HepG2 (cell line): ENCODE data around the gene CLIC3. TPM values are rescaled to one million over a fixed set of nuclear protein-coding genes. Genes with fewer than 3 reads are reported as not detected.
A peak's percentile ranks its signal among the peaks of the same experiment; 100 is the strongest.

Experiments used
- ATAC-seq: fragments of 200-7000 bp; cut with Tn5 transposase; 3 replicates; pipeline ENCODE4 v1.9.1; 2020; ENCODE audit warnings: mild to moderate bottlenecking, moderate library complexity
- BruUV-seq: library from RNA; stranded (reverse); fragments of 400-500 nt; replicated peaks from 2 replicates; lab custom pipeline; 2021; lab: Mats Ljungman, UMichigan
- CTCF ChIA-PET: fragments of 300-600 bp; formaldehyde crosslinking; extraction: SDS; loops from one replicate; lab custom pipeline; 2021; ENCODE audit warnings: low total read pairs, inconsistent platforms, low intra/inter-chr PET ratio; lab: Yijun Ruan, JAX
- POLR2A ChIA-PET: fragments of 350-600 bp; sonication (Branson Sonifier 250); formaldehyde crosslinking; loops from one replicate; lab custom pipeline; 2020; ENCODE audit warnings: antibody characterized with exemption, inconsistent platforms; lab: Yijun Ruan, JAX
- DNase-seq: peaks from one replicate; pipeline ENCODE4 v3.0.0-alpha.2; 2015; ENCODE audit warnings: low spot score
- FAIRE-seq: peaks from 3 replicates; lab custom pipeline; 2011; peaks lifted over from hg19 to GRCh38; lab: Jason Lieb, UNC
- H2AFZ ChIP-seq: one replicate; pipeline ENCODE4 v1.6.1; 2011; ENCODE audit warnings: low read length, inconsistent platforms
- H3K27ac ChIP-seq: fragments of 300-600 bp; 3 replicates; pipeline ENCODE4 v1.8.0; 2011; ENCODE audit warnings: mixed run types, mild to moderate bottlenecking, mixed read lengths, low read length, inconsistent platforms; ENCODE audit not compliant: insufficient read depth; ENCODE audit errors: extremely low read length
- H3K27me3 ChIP-seq, 2 experiments: fragments of 200-600 bp in 1 of 2; 2 replicates in 1 of 2; 3 replicates in 1 of 2; pipeline versions ENCODE4 v1.6.0 to v1.8.0; 2011; ENCODE audit warnings: low read length in 2 of 2, mild to moderate bottlenecking in 2 of 2, moderate library complexity in 2 of 2, inconsistent platforms in 1 of 2; ENCODE audit not compliant: insufficient read depth in 2 of 2, control insufficient read depth in 1 of 2
- H3K36me3 ChIP-seq, 2 experiments: fragments of 200-600 bp in 1 of 2; replicated peaks in 1 of 2; 2 replicates in 1 of 2; 3 replicates in 1 of 2; pipeline versions ENCODE4 v1.5.1 to v1.8.0; 2011; ENCODE audit warnings: low read length in 2 of 2, inconsistent platforms in 1 of 2; ENCODE audit not compliant: insufficient read depth in 2 of 2, control insufficient read depth in 1 of 2
- H3K4me1 ChIP-seq: 2 replicates; pipeline ENCODE4 v1.5.1; 2012; ENCODE audit warnings: low read length, inconsistent platforms; ENCODE audit not compliant: insufficient read depth
- H3K4me2 ChIP-seq: 2 replicates; pipeline ENCODE4 v1.6.0; 2011; ENCODE audit warnings: low read depth, low read length, inconsistent platforms
- H3K4me3 ChIP-seq, 3 experiments: fragments of 200-600 bp in 1 of 3; sonication (generic), shearing (Covaris generic) in 1 of 3; replicated peaks in 1 of 3; 2 replicates each; pipeline ENCODE4 v1.5.1; 2011 to 2016; ENCODE audit warnings: low read length in 3 of 3, inconsistent platforms in 2 of 3, low read depth in 2 of 3, mild to moderate bottlenecking in 2 of 3, control low read depth in 1 of 3, mixed read lengths in 1 of 3; ENCODE audit not compliant: insufficient read depth in 1 of 3
- H3K79me2 ChIP-seq: one replicate; pipeline ENCODE4 v1.6.1; 2011; ENCODE audit warnings: low read length, inconsistent platforms; ENCODE audit not compliant: insufficient read depth
- H3K9ac ChIP-seq: 2 replicates; pipeline ENCODE4 v1.6.0; 2011; ENCODE audit warnings: mild to moderate bottlenecking, low read depth, low read length, inconsistent platforms; ENCODE audit not compliant: insufficient read depth
- H3K9me3 ChIP-seq: 2 replicates; pipeline ENCODE4 v1.5.1; 2012; ENCODE audit warnings: mild to moderate bottlenecking, low read length
- H4K20me1 ChIP-seq: 2 replicates; pipeline ENCODE4 v1.6.0; 2011; ENCODE audit warnings: inconsistent platforms, mild to moderate bottlenecking, low read length, moderate library complexity; ENCODE audit not compliant: insufficient read depth
- ZNF570 ChIP-seq: sonication (generic); formaldehyde crosslinking; IDR thresholded peaks from 2 replicates; pipeline ENCODE4 v1.4.0; 2020; ENCODE audit warnings: mild to moderate bottlenecking, missing genetic modification reagents, borderline replicate concordance
- WGBS: methylation state at CpG from one replicate; pipeline ENCODE4 v1.1.6; 2017; ENCODE audit warnings: low lambda C conversion rate; 5-methylcytosine and 5-hydroxymethylcytosine counted together
- in situ Hi-C: cut with HindIII; loops from 2 replicates; pipeline ENCODE4 v1.10.0; 2017; ENCODE audit warnings: low pct_unique_long_range_greater_than_20kb; ENCODE audit not compliant: extremely low pct_ligation_motif_present
- intact Hi-C: fragments of 100-400 bp; cut with micrococcal nuclease; formaldehyde crosslinking; loops from one replicate; pipeline ENCODE4 v1.10.0; 2022; ENCODE audit not compliant: unreplicated experiment
- polyA plus RNA-seq, 8 experiments: library from polyadenylated mRNA; depleted of rRNA in 3 of 8; stranded (reverse) in 7 of 8; unstranded in 1 of 8; fragments of >200 nt; fragmentation: Illumina TruSeq in 4 of 8; extraction: Trizol in 4 of 8; gene quantifications; 2 replicates each; pipeline versions ENCODE4 v1.2.1 to v1.2.3, GENCODE V29; 2011 to 2016; ENCODE audit warnings: low read depth in 4 of 8, missing spikeins in 1 of 8, mixed read lengths in 1 of 8; ENCODE audit not compliant: insufficient read depth in 1 of 8
- total RNA-seq, 5 experiments: library from RNA; depleted of rRNA; stranded (reverse); fragments of >200 nt; fragmentation: Illumina TruSeq; extraction: Trizol; gene quantifications; 2 replicates each; pipeline ENCODE4 v1.2.3, GENCODE V29; 2016; ENCODE audit warnings: low read depth in 1 of 5
- TF ChIP-seq, protein P1 (sequence below): sonication (generic); formaldehyde crosslinking; IDR thresholded peaks from 2 replicates; pipeline ENCODE4 v1.5.0; 2020; ENCODE audit warnings: mild to moderate bottlenecking, missing genetic modification reagents
- TF ChIP-seq, protein P2 (sequence below): sonication (generic); formaldehyde crosslinking; IDR thresholded peaks from 2 replicates; pipeline ENCODE4 v1.5.0; 2020; ENCODE audit warnings: mild to moderate bottlenecking, missing genetic modification reagents, borderline replicate concordance

CLIC3 gene
- total and polyA plus RNA-seq, 2 of the 13 experiments (the other 11 are each of a cell fraction or from before 2014, with no cell fraction given), result 0.51 to 1.5 TPM

DNA sequence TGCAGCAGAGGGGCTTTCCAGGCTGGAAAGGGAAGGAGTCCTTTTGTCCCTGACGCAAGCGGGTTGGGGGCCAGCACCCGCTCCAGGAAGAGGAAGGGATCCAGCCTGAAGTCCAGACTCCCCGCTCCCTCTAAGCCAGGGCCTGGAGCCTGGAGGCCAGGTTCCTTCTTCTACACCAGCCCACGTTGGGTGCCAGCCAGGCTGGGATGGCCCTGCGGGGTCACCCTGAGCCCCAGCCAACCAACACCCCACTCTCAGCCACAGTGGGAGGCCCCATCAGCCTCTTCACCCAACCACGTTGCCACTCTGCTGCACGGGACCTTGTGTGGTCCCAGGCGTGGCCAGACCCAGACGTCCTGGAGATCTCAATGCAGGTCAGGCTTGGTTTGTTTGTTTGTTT, 36.5 kb upstream of the CLIC3 start:
- Histone ChIP-seq H2AFZ (no peak overlapping the region), H4K20me1 (no peaks in the 10 kb centered on the region), H3K9me3 (no peaks in the 10 kb centered on the region), H3K4me3 (no peak overlapping the region), H3K4me1 (peaks cover 65% of the 10 kb centered on the region), H3K27me3 (peaks cover 0 to 14% of the 10 kb centered on the region in 2 experiments; a peak in 1 of 5 replicates), H3K4me2 (no peak overlapping the region; the same call in 1 of the 2 replicates), H3K79me2 (no peaks in the 10 kb centered on the region), H3K36me3 (no peaks in the 10 kb centered on the region), H3K9ac (no peak overlapping the region), H3K27ac (no peak overlapping the region)
- no peak for DNase-seq
- ChIA-PET CTCF (no interaction called here), POLR2A (no interaction called here)
- intact Hi-C loops (no loop called here), in situ Hi-C loops (loop anchor here (5.0 to 10.0 kb wide), 2 partner anchors 86 to 188 kb away; partner anchors contain the start of genes AJM1, C8G and PHPT1)
- 20% methylated on average over 4 of the region's 10 CpGs for WGBS
- no peak for ATAC-seq
- BruUV-seq, result no TSS peak
- no peak for FAIRE-seq
- TF ChIP-seq, protein P1, sequence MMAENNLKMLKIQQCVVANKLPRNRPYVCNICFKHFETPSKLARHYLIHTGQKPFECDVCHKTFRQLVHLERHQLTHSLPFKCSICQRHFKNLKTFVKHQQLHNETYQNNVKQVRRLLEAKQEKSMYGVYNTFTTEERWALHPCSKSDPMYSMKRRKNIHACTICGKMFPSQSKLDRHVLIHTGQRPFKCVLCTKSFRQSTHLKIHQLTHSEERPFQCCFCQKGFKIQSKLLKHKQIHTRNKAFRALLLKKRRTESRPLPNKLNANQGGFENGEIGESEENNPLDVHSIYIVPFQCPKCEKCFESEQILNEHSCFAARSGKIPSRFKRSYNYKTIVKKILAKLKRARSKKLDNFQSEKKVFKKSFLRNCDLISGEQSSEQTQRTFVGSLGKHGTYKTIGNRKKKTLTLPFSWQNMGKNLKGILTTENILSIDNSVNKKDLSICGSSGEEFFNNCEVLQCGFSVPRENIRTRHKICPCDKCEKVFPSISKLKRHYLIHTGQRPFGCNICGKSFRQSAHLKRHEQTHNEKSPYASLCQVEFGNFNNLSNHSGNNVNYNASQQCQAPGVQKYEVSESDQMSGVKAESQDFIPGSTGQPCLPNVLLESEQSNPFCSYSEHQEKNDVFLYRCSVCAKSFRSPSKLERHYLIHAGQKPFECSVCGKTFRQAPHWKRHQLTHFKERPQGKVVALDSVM, result 0 out of 2 replicates have a peak, but pooled peaks have one; percentile 7
- TF ChIP-seq, protein P2, sequence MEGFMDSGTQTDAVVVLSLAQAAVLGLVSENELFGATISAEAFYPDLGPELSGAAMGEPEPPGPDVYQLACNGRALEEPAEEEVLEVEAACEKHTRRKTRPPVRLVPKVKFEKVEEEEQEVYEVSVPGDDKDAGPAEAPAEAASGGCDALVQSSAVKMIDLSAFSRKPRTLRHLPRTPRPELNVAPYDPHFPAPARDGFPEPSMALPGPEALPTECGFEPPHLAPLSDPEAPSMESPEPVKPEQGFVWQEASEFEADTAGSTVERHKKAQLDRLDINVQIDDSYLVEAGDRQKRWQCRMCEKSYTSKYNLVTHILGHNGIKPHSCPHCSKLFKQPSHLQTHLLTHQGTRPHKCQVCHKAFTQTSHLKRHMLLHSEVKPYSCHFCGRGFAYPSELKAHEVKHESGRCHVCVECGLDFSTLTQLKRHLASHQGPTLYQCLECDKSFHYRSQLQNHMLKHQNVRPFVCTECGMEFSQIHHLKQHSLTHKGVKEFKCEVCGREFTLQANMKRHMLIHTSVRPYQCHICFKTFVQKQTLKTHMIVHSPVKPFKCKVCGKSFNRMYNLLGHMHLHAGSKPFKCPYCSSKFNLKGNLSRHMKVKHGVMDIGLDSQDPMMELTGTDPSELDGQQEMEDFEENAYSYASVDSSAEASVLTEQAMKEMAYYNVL, result no peak
- no peak for TF ChIP-seq ZNF570 (CRISPR knock-in tag)
- TF ChIP-seq, all 625 proteins: peak for 1
